PC-9 (cell line): Measurements from ENCODE around the gene SOX18. TPM values are rescaled to one million over a fixed set of nuclear protein-coding genes. Genes with fewer than 3 reads are reported as not detected.

Experiments
- BruUV-seq: library from RNA; stranded (reverse); fragments of 400-500 nt; replicated peaks from 2 replicates; lab custom pipeline; 2021; lab: Mats Ljungman, UMichigan
- CTCF ChIA-PET: fragments of 300-600 bp; sonication (Branson Sonifier 250); formaldehyde crosslinking; loops from one replicate; lab custom pipeline; 2022; ENCODE audit warnings: antibody characterized with exemption; lab: Charles Lee
- POLR2A ChIA-PET: fragments of 300-600 bp; sonication (Branson Sonifier 250); formaldehyde crosslinking; loops from one replicate; lab custom pipeline; 2022; ENCODE audit warnings: antibody characterized with exemption; ENCODE audit not compliant: unreplicated experiment; lab: Charles Lee
- DNase-seq, 2 experiments: peaks; one replicate each; pipeline versions ENCODE4 v3.0.0 to v3.0.0-alpha.2; 2015 to 2022; ENCODE audit warnings: mixed read lengths in 1 of 2
- H2AFZ ChIP-seq: fragments of 200-600 bp; sonication (generic); 2 replicates; pipeline ENCODE4 v1.8.1; 2017; ENCODE audit warnings: antibody characterized with exemption
- H3F3A ChIP-seq: fragments of 200-600 bp; sonication (generic); 2 replicates; pipeline ENCODE4 v1.8.1; 2017; ENCODE audit warnings: antibody characterized with exemption, mild to moderate bottlenecking, low read depth; ENCODE audit not compliant: insufficient read depth
- H3K27ac ChIP-seq: fragments of 200-600 bp; sonication (generic); 2 replicates; pipeline ENCODE4 v1.6.1; 2016; ENCODE audit warnings: mixed run types
- H3K27me3 ChIP-seq: fragments of 200-600 bp; sonication (generic); 2 replicates; pipeline ENCODE4 v1.6.1; 2016; ENCODE audit warnings: low read depth, mixed run types; ENCODE audit not compliant: insufficient read depth
- H3K36me3 ChIP-seq: fragments of 200-600 bp; sonication (generic); 2 replicates; pipeline ENCODE4 v1.6.1; 2016; ENCODE audit warnings: low read depth, mixed run types
- H3K4me1 ChIP-seq: fragments of 200-600 bp; sonication (generic); replicated peaks from 2 replicates; pipeline ENCODE4 v1.6.1; 2016; ENCODE audit warnings: mixed run types; ENCODE audit not compliant: insufficient read depth
- H3K4me2 ChIP-seq: fragments of 200-600 bp; sonication (generic); 2 replicates; pipeline ENCODE4 v1.6.1; 2017; ENCODE audit warnings: mixed run types
- H3K4me3 ChIP-seq: fragments of 200-600 bp; sonication (generic); 2 replicates; pipeline ENCODE4 v1.6.1; 2016; ENCODE audit warnings: mixed run types
- H3K79me2 ChIP-seq: fragments of 200-600 bp; sonication (generic); 2 replicates; pipeline ENCODE4 v1.6.1; 2017; ENCODE audit warnings: low read depth, mixed run types
- H3K9me2 ChIP-seq: fragments of 200-600 bp; sonication (generic); 2 replicates; pipeline ENCODE4 v1.8.1; 2017; ENCODE audit warnings: mild to moderate bottlenecking; ENCODE audit not compliant: insufficient read depth
- H3K9me3 ChIP-seq: fragments of 200-600 bp; sonication (generic); 2 replicates; pipeline ENCODE4 v1.8.1; 2016; ENCODE audit warnings: low read depth; ENCODE audit not compliant: insufficient read depth
- H4K20me1 ChIP-seq: fragments of 200-600 bp; sonication (generic); 2 replicates; pipeline ENCODE4 v1.8.1; 2017; ENCODE audit not compliant: insufficient read depth
- CTCF ChIP-seq: fragments of 200-600 bp; sonication (generic); conservative IDR thresholded peaks from 2 replicates; pipeline ENCODE4 v1.6.1; 2017; ENCODE audit warnings: mixed run types, antibody characterized with exemption, mild to moderate bottlenecking, moderate library complexity
- EZH2 ChIP-seq: fragments of 200-600 bp; sonication (generic); IDR thresholded peaks from 2 replicates; pipeline ENCODE4 v1.8.0; 2017; ENCODE audit warnings: antibody characterized with exemption, low read depth
- intact Hi-C: fragments of 100-400 bp; cut with micrococcal nuclease; formaldehyde crosslinking; loops from one replicate; pipeline ENCODE4 v1.10.0; 2022; ENCODE audit not compliant: unreplicated experiment
- total RNA-seq: library from RNA; stranded (reverse); gene quantifications from 2 replicates; pipeline ENCODE4 v1.2.3, GENCODE V29; 2021

Gene SOX18
- total RNA-seq, 1 experiment from 2014 or later = not detected

GRCh38 chr20:64035066-64035932, 14.1 kb downstream of the SOX18 start:
- intact Hi-C loops = no loop called here
- H3K4me1 ChIP-seq = peaks cover 13% of the 10 kb centered on the region; the same call in 1 of the 2 replicates
- H3K36me3 ChIP-seq = no peaks in the 10 kb centered on the region
- ChIA-PET POLR2A (no interaction called here), CTCF (no interaction called here)
- no peaks in the 10 kb centered on the region for H3K9me2 ChIP-seq
- H3K4me2 ChIP-seq = no peak overlapping the region
- no peak overlapping the region for H3K4me3 ChIP-seq
- no peaks in the 10 kb centered on the region for H3K9me3 ChIP-seq
- peaks cover 25% of the 10 kb centered on the region; the same call in 1 of the 2 replicates for H3F3A ChIP-seq
- BruUV-seq = no TSS peak
- no peak for DNase-seq
- TF ChIP-seq CTCF (no peak), EZH2 (no peak)
- H3K79me2 ChIP-seq = no peaks in the 10 kb centered on the region
- H3K27ac ChIP-seq = no peak overlapping the region
- 0 out of 2 replicates have a peak, but pooled peaks cover under 1% of the 10 kb centered on the region for H3K27me3 ChIP-seq
- peaks cover 13% of the 10 kb centered on the region for H4K20me1 ChIP-seq
- H2AFZ ChIP-seq = no peak overlapping the region

GRCh38 chr20:64033981-64034493, 15.4 kb downstream of the SOX18 start:
- Histone ChIP-seq H3K4me1 (0 out of 2 replicates have a peak, but pooled peaks cover 3% of the 10 kb centered on the region), H3K27ac (no peak overlapping the region), H4K20me1 (peaks cover 13% of the 10 kb centered on the region), H3K4me2 (no peak overlapping the region), H3K9me2 (no peaks in the 10 kb centered on the region), H3K4me3 (no peak overlapping the region), H3K27me3 (no peaks in the 10 kb centered on the region), H3K9me3 (no peaks in the 10 kb centered on the region), H3K79me2 (no peaks in the 10 kb centered on the region), H3K36me3 (0 out of 2 replicates have a peak, but pooled peaks cover 5% of the 10 kb centered on the region), H2AFZ (no peak overlapping the region), H3F3A (peaks cover 18% of the 10 kb centered on the region; the same call in 1 of the 2 replicates)
- no peak for TF ChIP-seq EZH2
- no peak for TF ChIP-seq CTCF
- BruUV-seq = no TSS peak
- intact Hi-C loops = no loop called here
- ChIA-PET POLR2A (no interaction called here), CTCF (no interaction called here)
- no peak for DNase-seq

- POLR2A ChIA-PET = no interaction called here
- 0 out of 2 replicates have a peak, but pooled peaks cover 6% of the 10 kb centered on the region for H3K36me3 ChIP-seq
- CTCF ChIA-PET = no interaction called here
Observed at GRCh38 chr20:64032706-64033624, 16.5 kb downstream of the SOX18 start.

More at GRCh38 chr20:64032706-64033624, 16.5 kb downstream of the SOX18 start:
- Histone ChIP-seq H3K27me3 (no peaks in the 10 kb centered on the region), H3K27ac (no peak overlapping the region), H2AFZ (no peak overlapping the region), H3K4me1 (no peaks in the 10 kb centered on the region), H3K79me2 (no peaks in the 10 kb centered on the region), H3F3A (peaks cover 18% of the 10 kb centered on the region; the same call in 1 of the 2 replicates), H3K4me2 (no peak overlapping the region), H3K4me3 (no peak overlapping the region), H4K20me1 (peaks cover 18% of the 10 kb centered on the region), H3K9me3 (no peaks in the 10 kb centered on the region), H3K9me2 (no peaks in the 10 kb centered on the region)
- no peak for DNase-seq
- intact Hi-C loops = no loop called here
- TF ChIP-seq CTCF (no peak), EZH2 (no peak)
- BruUV-seq = no TSS peak
